ENCODE data around the gene ZNF414.
A peak's percentile ranks its signal among the peaks of the same experiment; 100 is the strongest.
"Not testable (repeated sequence)": the region's sequence is repeated elsewhere in the genome, so short reads cannot be mapped to it uniquely, and the experiment has no call there.

Gene ZNF414, protein sequence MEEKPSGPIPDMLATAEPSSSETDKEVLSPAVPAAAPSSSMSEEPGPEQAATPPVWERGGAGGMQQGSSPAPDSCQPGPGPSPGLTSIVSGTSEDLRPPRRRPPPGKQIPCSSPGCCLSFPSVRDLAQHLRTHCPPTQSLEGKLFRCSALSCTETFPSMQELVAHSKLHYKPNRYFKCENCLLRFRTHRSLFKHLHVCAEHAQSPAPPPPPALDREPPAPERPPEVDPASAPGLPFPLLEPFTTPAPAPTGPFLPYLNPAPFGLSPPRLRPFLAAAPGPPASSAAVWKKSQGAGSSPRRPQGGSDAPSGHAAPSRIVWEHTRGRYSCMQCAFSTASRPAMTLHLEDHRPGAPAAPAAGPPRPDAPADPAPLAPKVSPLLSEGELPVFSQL

DNA sequence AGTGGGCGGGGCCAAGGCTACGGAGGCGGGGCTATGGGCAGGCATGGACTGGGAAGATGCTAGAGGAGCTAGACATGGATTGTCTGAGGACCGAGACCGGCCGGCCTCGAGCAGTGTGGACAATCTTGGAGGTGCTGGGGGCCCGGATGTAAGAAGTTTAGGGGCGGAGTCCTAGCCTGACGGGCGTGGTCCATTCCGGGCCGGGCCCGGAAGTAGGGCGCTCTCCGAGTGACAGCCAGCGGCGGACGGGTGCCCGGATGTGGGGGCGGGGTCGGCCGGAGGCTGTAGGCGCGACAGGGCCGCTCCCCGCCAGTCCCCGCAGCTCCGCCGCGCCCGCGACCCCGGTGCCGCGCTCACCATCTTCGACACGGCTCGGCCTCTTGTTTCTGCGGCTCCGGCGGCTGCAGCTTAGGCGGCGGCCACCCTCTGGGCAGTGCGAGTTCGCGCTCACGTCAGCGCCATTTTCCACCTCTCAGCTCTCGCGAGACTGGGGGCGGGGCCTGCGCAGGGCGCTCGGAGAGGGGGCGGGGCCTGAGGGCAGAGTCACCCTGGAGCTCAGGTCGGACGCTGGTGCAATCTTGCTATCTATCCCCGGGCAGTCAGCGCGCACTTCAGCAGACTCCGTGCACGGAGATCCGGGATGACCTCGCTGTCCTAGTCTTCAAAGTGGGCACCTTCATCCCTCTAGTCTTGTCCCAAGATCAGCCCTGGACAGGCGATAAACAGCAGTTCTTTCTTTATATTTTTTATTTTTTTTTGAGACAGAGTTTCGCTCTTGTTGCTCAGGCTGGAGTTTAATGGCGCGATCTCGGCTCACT lies at the start of gene ZNF414:
TSS of gene ZNF414 (minus strand) at position 481 of the 818 bp plus-strand sequence. CDS start at position 360, 121 bp downstream.
- DNase-seq, result peak; percentile 97 to 99

DNA sequence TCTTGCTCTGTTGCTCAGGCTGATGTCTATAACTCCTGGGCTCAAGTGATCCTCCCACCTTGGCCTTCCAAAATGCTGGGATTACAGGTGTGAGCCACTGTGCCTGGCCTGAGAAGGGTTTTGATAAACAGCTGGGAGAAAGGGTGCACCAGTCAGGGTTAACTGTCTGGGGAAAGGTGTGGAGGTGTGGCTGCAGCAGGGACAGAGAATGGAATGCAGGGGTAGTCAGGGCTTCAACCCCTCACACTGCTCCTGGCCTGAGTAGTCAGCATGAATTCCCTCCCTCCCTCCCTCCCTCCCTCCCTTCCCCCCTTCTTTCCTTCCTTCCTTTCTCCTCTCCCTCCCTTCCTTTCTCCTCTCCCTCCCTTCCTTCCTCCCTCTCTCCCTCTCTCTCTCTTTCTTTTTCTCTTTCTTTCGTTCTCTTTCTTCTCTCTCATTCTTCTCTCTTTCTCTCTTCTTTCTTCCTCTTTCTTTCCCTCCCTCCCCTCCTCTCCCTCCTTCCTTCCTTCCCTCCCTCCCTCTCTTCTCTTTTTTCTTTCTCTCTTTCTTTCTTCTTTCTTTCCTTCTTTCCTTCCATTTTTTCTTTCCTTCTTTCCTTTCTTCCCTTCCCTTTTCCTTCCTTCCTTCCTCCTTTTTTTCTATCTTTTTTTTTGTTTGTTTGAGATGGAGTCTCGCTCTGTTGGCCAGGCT lies 47.3 kb upstream of the ZNF414 start:
- DNase-seq, result no peak

DNA sequence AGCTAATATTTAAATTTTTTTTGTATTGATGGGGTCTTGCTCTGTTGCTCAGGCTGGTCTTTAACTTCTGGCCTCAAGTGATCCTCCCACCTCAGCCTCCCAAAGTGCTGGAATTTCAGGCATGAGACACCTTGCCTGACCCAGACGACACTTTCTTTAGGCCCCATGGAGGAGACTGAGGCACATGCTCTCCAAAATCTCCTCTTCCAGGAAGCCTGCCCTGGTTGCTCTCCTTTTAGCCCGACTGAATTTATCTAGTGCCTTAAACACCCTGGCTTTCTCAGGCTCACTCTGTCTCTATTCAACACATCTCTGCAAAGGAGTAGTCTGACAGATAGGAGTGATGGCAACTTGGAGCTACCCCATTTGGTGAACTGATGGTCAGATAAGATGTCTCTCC lies 44.4 kb upstream of the ZNF414 start:
- no peak for DNase-seq

DNA sequence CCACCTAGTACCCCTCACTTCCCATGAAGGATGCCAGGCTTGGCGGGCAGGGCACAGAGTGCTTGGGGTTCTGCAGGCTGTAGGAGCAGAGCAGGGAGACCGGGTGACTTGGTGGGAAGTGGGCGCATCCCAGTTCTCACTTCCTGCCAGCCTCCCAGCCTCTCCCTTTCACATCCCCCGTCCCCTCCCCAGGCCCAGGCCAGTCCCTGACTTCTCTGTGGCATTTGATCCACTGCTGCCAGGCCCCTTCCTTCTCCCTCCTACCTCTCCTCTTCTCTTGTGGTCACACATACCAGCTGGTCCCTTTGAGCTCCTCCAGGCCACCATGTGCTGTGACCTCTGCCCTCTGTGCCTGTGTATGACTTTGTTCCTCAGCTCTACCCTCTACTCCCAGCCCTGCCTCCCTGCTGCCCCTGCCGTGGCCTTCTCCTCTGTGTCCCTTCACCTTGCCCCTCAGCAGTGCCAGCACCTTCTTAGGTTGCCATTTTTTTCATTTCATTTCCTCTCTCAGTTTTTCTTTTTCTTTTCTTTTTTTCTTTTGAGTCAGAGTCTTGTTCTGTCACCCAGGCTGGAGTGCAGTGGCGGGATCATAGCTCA lies 43.8 kb upstream of the ZNF414 start:
- DNase-seq, result no peak

DNA sequence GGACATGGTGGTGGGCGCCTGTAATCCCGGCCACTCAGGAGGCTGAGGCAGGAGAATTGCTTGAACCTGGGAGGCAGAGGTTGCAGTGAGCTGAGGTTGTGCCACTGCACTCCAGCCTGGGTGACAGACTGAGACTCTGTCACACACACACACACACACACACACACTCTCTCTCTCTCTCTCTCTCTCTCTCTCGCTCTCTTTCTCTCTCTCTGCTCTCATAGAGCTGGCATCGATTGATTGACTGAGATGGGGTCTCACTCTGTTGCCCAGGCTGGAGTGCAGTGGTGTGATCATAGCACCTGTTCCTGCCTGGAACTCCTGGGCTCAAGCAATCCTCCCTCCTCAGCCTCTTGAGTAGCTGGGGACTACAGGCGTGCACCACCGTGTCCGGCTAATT lies 39.8 kb upstream of the ZNF414 start:
- not testable (repeated sequence) for DNase-seq

DNA sequence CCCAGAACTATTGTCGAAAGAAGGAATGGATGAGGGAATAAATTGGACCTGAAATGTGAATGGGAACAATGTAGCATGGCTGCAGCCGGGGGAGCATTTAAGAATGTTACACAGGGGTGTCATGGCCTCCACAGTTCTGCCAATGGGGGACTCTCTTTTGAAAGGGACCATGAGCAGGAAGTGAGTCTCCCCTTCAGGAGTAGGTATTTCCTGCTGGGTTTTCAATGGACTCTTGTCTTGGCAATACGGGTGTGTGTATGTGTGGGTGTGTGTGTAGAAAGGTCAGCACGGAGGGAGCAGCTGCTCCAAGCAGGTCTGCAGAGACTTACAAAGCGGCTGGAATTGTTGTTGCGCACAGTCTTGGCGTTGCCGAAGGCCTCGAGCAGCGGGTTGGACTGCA lies 38.8 kb upstream of the ZNF414 start:
- no peak for DNase-seq

DNA sequence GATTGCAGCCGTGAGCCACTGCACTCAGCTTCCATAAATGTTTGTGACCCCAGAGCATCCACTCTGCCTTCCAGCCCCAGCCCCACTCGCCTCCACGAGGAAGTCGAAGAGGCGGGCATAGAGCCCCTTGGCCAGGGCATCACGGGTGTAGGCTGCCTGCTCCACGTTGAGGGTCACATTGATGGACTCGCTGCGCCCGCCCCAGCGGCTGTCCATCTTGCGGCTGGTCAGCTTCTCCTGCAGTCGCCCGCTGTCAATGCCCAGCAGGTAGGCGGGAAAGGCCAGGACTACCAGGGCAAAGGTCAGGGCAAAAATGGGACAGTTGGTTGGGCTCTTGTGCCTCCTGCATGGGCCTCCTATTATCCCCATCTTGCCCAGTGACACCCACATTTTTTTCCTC lies 36.1 kb upstream of the ZNF414 start:
- DNase-seq, result no peak

DNA sequence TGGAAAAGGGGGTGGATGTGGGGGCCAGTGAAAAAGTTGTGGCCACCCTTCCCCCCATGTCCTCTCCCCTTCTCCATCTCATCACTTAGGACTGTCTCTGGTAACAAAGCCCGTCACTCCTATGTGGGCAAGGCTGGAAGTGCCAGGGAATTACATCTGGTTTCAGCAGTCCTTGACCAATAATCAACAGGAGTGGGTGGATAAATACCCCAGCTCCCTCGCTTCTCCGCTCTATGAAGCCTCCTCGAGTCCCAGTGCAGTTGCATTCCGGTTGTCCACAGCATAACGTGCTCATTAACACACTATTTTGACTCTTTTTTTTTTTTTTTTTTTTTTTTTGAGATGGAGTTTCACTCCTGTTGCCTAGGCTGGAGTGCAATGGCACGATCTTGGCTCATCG lies 31.8 kb upstream of the ZNF414 start:
- DNase-seq, result no peak

DNA sequence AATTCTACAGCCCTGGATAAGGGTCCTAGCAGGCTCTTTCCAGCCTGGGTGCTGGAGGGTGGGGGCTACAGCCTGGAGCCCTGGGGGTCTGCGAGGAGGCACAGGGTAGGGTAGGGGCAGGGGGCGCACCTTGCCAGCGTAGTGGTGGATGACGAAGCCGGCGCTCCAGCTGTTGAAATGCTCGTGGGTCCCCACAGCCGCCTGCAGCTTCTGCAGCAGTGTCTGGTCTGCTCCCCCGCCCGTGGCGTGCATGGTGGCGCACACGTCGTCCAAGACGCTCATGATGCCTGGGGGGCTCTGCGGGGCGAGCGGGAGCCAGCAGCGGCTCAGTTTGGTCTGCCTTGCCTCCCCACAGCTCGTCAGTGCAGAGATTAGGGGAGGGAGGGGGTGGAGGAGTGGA lies 30.2 kb upstream of the ZNF414 start:
- DNase-seq, result no peak

DNA sequence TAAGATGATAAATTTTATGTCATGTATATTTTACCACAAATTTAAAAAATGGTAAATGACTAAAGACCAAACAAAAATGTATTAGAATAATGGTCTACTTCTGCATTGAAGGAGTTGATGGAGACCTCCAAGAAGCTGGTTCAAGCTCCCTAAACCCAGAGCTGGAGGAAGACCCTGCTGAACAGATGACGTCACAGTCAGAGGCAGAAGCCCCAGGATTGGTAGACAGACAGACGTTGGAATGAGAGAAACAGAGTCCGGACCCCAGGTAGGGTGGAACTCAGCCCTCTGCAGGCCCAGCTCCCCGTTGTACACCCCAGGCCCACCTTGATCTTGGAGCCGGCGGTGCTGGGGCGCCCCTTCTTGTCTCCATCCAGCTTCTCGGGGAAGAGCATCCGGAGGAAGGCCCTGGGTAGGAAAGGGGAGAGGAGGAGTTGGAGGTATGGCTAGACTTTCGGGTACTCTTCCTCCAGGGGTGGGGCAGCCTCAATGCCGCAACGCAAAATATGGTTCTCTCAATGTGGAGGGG lies 25.7 kb upstream of the ZNF414 start:
- DNase-seq, result no peak

DNA sequence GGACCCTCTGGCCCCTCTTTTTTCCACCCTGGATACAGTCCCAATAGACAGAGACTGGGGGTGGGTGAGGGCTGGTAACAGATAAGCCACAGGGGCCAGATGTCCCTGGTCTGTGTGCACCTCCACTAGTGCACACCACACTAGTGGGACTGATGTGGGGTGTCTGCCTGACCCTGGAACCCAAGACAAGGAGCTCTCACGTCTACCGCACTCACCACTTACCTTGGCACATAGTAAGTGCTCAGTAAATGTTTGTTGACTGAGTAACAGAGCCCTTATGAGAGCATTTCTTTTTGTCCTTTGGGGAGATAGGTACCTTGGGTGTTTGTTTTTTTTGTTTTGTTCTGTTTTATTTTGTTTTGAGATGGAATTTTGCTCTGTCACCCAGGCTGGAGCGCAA lies 23.1 kb upstream of the ZNF414 start:
- no peak for DNase-seq

DNA sequence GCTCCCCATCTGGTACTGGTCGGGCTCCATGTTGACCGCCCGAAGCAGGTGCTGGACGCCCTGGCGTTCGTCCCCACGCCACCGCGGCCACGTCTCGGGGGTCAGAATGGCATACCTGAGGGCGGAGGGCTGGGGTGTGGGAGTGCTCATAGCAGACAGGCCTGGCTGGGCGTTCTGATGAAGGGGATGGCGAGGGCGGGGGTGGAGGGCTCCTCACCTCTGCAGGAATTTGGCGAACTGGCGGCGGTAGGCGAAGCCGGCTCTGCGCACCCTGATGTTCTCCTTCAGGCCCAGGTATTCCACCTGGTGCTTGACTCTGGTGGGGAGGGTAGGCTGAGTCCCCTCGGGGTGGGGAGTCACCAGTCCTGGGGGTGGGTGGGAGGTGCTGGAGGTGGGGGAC lies 22.3 kb upstream of the ZNF414 start:
- DNase-seq, result no peak

DNA sequence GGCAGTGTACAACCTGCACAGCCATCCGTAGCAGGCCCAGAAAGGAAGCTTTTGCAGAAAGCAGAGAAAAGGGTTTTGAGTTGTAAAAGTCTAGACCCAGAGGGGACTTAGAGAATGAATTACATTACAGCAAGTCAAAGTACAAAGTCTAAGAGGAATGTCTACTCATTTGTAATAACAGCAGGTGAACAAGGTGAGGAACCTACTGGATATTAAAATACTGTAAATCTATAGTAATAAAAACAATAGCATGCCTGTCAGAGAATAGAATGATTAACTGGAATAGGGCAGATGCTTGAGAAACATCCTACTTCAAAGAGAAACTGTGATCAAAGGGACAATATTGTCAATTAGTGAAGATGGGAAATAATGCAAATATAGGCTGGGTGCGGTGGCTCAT lies 18.3 kb upstream of the ZNF414 start:
- no peak for DNase-seq

DNA sequence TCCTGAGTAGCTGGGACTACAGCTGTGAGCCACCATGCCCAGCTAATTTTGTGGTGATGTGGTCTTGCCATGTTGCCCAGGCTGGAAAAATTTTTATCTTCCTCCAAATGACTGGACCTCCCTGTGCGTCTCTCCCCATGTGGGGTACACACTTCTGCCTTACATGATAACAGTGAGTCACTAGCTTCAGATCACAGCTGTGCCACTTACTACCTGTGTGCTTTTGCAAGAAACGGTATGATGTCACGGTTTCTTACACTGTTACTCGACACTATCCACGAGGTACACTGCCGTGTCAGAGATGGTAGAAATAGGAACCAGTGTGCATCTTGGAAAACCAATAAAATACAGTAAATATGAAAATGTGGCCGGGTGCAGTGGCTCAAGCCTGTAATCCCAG lies 17.5 kb upstream of the ZNF414 start:
- DNase-seq, result no peak

DNA sequence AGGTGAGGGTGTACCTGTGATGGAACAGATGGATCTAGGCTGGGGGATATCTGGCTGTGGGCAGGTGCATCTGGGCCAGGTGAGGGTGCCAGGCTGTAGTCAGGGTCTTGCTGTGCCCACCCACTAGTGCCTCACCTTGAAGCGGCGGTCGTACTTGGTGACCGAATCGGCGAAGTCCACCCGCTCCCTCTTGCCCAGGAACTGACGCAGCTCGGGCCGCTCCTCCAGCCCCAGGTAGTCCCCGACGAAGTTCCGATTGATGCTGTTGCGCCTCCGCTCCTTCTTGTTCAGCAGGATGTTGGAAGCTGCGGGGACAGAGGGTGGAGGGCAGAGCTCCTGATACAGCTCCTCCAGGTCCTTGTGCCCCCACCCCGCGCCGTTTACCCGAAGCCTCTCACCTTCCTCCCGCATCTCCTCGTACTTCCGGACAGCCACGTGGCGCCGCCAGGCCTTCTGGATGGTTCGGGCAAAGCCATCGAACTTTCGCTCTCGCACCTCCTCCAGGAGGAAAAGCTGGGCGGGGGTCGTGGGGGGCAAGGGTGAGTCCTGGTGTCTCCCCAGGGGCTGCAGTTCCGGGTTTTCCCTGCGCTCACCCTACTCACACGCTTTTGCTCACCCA lies 16.2 kb upstream of the ZNF414 start:
- DNase-seq, result no peak

DNA sequence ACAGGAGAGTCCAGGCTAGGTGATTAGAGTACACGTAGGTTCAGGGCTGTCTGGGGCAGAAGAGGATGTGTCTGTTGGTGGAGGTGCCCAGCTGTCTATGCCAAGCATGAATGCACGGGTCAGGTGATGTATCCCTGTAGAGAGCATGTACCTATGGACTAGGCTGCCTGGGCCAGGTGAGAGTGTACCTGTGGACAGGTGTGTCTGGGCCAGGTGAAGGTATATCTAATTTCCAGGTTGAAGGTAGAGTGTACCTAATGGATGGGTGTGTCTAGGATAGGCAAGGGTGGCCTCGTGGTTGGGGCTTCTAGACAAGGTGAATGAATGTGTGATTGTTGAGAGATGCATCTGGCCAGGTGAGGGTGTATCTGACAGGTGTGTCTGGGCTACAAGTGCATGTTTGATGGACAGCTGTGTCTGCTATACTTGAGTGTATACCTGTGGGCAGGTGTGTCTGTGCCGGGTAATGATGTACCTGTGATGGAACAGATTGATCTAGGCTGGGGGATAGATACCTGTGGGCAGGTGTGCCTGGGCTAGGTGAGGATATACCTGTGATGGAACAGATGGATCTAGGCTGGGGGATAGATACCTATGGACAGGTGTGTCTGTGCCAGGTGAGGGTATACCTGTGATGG lies 15.5 kb upstream of the ZNF414 start:
- DNase-seq, result no peak

DNA sequence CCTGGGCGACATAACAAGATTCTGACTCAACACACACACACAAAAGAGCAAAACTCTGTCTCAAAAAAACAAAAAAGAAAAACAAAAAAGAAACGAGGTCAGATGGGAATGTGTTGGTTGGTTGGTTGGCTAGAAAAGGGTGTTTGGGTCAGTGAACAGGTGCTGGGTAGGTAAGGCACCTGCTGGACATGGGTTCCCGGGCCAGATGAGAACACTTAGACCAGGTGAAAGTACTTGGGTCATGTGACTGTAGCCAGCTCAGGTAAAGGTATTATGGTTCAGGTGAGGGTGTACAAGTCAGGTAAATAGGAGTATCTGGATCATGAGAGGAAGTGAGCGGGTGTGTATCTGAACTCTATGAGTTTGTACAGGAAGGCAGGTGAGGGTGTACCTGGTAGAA lies 14.5 kb upstream of the ZNF414 start:
- no peak for DNase-seq

DNA sequence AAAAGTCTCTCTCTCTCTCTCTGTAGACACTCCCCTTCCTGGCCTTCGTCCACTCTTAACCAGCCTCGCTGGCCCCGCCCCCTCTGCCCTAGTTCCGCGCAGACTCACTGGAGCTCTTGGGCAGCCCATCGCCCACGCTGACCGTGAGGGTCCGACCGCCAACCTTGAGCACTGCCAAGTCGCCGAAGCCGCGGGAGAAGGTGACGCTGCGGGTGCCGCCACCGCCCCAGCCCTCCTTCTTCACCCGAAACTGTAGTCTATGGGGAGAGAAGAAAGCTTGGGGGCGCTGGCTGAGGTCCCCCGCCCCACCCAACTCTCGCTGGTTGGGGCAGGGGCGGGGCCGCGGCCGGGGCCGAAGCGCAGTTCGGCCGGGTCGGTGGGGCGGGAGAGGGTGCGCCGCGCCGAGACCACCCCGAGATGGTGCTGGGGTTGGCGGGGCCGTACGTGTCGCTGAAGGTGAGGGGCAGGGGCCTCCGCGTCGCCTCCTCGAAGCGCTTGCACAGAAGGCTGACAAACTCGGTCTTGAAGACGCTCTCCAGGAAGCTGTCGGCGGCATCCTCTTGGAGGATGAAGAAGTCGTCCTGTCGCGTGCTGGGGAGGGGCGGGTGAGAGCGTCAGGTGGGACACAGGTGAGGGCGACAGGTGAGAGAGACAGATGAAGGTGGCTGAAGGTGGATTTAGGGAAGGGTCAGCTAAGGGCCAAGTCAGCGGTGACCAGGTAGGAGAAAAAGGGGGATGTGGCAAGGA lies 12.6 kb upstream of the ZNF414 start:
- no peak for DNase-seq

DNA sequence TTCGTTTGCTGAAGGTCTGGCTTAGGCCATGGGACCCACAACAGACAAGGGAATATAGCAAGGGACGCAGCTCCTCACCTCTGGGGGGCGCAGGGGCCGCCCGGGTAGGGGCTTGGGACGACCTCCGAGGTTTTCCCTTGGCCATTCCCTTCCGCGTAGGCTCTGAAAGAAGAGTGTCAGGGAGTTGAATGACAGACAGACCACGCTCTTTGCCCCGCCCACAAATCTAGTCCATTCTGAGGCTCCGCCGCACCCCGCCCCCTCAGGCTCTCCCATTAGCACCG lies 11.4 kb upstream of the ZNF414 start:
- no peak for DNase-seq

DNA sequence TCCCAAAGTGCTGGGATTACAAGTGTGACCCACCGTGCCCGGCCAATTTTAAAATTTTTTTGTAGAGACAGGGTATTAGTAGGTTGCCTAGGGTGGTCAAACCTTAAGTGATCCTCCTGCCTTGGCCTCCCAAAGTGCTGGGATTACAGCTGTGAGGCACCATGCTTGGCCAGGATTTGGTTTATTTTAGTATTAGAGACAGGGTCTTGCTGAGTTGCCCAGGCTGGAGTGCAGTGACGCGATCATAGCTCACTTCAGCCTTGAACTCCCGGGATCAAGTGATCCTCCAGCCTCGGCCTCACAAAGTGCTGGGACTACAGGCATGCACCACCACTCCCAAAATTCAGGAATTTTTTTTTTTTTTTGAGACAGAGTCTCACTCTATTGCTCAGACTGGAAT lies 5.4 kb upstream of the ZNF414 start:
- DNase-seq, result no peak

DNA sequence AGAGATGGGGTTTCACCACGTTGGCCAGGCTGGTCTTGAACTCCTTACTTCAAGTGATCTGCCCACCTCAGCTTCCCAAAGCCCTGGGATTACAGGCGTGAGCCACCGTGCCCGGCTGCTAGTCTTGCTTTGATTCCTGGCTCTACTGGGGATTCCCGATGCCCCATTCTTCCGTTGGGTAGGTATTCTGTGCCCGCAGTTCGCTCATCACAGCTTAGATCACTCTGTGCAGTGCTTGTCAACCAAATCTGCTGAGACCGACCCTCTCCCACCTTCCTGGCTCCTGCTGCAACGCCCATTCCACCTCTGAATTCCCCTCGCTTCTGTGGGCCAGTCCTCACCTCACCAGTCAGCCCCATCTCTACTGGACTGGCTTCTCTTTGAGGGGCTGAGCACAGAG lies 4.6 kb upstream of the ZNF414 start:
- no peak for DNase-seq

Measured in activated CD4-positive, alpha-beta T cell treated with anti-CD3 and anti-CD28 coated beads, Interleukin-2, amount 50 U/mL, for 48 hours (primary cell).